D721Med (cell line): Measurements from ENCODE around the gene STXBP5.

Experiments used
- DNase-seq: peaks from one replicate; pipeline ENCODE4 v3.0.0; 2011; ENCODE audit warnings: low spot score; ENCODE audit not compliant: insufficient read length
- FAIRE-seq: peaks from 2 replicates; lab custom pipeline; 2011; peaks lifted over from hg19 to GRCh38; lab: Jason Lieb, UNC
- CTCF ChIP-seq: IDR thresholded peaks from 2 replicates; pipeline ENCODE4 v1.5.1; 2012; ENCODE audit warnings: mild to moderate bottlenecking, control low read depth; ENCODE audit not compliant: insufficient read depth; ENCODE audit errors: missing control alignments

Gene STXBP5

DNA sequence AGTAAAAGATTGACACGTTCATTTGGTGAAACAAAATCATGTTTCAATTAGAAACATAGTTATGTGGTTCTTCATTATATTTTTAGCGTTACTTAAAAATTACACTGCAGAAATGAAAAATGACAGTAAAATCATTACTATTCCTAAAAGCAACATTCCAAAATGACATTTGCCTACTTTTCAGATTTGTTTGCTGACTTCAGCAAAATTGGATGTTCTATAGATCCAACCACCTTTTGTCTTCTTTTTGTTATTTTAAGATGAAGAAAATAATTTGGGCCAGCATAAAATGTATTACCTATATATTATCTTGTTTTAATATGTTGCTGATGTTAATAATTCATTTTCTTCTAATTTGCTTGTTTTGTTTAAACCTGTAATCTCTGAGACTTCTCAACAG, 30.5 kb downstream of the STXBP5 start:
- DNase-seq (no peak), FAIRE-seq (no peak)
- no peak for TF ChIP-seq CTCF

GRCh38 chr6:147238164-147238563, 33.9 kb downstream of the STXBP5 start:
- no peak for DNase-seq
- TF ChIP-seq CTCF = no peak
- no peak for FAIRE-seq

DNA sequence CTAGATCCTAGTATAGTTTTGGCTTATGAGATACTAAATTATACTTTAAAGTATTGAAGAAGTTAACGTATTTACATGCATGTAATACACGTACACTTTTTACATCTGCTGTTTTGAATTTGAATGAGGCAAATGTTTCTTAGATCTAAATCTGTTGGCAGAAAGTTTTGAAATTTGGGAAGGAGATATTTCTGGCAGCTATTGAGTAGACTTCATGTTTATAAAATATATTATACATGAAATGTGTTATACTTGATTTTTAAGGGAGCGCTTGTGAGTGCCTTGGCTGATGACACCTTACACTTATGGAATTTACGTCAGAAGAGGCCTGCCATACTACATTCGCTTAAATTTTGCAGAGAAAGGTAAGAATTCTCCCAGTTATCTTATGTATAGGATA, 34.7 kb downstream of the STXBP5 start:
- FAIRE-seq = no peak
- TF ChIP-seq CTCF = no peak
- DNase-seq = no peak

- FAIRE-seq (no peak), DNase-seq (no peak)
- no peak for TF ChIP-seq CTCF
These were observed 40.6 kb downstream of the STXBP5 start for GRCh38 chr6:147244832-147245231.

DNA sequence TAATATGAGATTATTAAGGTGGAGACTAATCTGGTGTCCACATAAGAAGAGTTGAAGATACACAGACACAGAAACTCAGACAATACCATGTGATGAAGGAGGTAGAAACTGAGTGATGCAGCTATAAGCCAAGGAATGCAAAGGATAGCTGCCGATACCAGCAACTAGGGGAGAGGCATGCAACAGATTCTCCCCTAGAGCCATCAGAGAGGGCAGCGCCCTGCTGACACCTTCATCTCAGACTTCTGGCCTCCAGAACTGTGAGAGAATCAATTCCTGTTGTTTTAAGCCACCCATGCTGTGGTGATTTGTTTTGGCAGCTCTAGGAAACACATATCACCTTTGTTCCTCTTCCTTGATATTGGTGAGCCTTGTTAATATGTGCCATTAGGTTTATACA, 41.5 kb downstream of the STXBP5 start:
- no peak for TF ChIP-seq CTCF
- DNase-seq (no peak), FAIRE-seq (no peak)

DNA sequence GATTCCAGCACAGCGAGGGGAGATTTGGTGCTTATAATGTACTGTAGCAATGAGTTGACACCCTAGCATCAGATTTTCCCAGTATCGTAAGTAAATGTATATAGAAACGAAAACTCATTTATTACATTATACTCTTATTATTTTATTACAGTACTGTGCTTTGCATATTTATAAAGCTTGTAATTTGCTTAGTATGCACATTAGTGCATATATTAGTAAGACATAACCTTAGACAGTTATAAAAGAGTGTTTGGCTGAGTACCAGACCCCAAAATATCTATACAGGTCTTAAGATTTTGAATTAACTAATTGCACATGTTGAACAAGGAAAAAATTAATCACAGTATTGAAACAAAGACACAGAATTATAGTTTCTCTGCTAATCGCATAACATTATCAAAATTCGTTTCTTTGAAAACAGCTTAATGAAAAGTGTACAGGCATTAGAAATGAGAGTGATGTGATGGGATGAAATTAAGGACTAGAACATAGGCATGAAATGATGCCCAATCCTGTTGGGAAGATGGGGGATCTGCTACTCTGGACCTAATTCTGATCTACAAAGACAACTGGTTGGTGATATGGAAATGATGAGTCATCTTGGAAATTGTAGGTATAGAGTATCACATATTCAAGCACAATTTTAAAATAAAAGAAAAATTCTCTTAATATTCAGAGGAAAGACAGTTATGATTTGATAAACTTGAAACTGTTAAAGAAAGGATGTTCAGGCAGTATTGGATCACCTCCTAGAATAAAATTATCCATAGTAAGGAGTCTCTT, 42.8 kb downstream of the STXBP5 start:
- FAIRE-seq (no peak), DNase-seq (no peak)
- no peak for TF ChIP-seq CTCF

- FAIRE-seq = no peak
- no peak for TF ChIP-seq CTCF
- no peak for DNase-seq
These were observed 44.6 kb downstream of the STXBP5 start for GRCh38 chr6:147248859-147249258.
